Measurements from ENCODE around the gene CEP104. TPM values are rescaled to one million over a fixed set of nuclear protein-coding genes. Genes with fewer than 3 reads are reported as not detected.
A peak's percentile ranks its signal among the peaks of the same experiment; 100 is the strongest.

CEP104 gene
- total and polyA plus RNA-seq, 8 donors, result 32.5 to 49.5 (median 35.3) TPM

DNA sequence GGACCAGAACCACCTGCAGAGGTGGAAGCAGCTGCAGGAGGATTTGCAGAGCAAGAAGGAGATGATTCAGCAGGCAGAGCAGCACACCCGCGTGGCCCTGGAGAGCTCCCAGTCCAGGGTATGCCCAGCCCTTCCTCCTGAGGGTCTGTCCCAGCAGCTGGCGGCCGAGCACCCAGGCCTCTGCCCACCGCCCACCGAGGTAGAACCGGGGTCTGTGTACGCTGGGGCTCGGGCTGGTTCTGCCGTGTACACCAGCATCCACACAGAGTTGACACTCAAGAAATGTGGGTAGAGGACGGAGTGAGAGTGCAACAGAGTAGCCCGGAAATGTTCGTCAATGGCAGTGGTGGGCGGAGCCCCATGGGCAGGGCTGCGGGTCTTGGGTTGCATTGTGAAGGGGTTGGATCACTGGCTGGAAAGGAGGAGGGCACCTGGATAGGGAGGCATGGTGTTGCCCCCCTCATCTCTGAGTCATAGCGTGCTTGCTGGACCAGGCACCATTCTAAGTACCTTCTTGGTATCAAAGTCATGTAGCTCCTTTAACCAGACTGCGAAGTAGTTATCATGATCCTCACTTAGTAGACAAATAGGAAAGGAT lies 89.6 kb downstream of the CEP104 start:
- no peaks in the 10 kb centered on the region for H3K9me3 ChIP-seq
- TF ChIP-seq, protein P1, sequence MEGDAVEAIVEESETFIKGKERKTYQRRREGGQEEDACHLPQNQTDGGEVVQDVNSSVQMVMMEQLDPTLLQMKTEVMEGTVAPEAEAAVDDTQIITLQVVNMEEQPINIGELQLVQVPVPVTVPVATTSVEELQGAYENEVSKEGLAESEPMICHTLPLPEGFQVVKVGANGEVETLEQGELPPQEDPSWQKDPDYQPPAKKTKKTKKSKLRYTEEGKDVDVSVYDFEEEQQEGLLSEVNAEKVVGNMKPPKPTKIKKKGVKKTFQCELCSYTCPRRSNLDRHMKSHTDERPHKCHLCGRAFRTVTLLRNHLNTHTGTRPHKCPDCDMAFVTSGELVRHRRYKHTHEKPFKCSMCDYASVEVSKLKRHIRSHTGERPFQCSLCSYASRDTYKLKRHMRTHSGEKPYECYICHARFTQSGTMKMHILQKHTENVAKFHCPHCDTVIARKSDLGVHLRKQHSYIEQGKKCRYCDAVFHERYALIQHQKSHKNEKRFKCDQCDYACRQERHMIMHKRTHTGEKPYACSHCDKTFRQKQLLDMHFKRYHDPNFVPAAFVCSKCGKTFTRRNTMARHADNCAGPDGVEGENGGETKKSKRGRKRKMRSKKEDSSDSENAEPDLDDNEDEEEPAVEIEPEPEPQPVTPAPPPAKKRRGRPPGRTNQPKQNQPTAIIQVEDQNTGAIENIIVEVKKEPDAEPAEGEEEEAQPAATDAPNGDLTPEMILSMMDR (IDR thresholded peaks at IDR 0.05), result no peak
- no peak for ATAC-seq
- no peak overlapping the region for H3K27ac ChIP-seq
- peak in 1 of 4 donors; percentile 55 for DNase-seq
- peaks cover 4 to 9% of the 10 kb centered on the region in 2 donors for H3K4me1 ChIP-seq
- H3K36me3 ChIP-seq, result no peaks in the 10 kb centered on the region
- no peak overlapping the region for H3K4me3 ChIP-seq
- intact Hi-C loops (cut with DNase I), result no loop called here
- peaks cover 0 to 56% of the 10 kb centered on the region in 2 donors for H3K27me3 ChIP-seq

DNA sequence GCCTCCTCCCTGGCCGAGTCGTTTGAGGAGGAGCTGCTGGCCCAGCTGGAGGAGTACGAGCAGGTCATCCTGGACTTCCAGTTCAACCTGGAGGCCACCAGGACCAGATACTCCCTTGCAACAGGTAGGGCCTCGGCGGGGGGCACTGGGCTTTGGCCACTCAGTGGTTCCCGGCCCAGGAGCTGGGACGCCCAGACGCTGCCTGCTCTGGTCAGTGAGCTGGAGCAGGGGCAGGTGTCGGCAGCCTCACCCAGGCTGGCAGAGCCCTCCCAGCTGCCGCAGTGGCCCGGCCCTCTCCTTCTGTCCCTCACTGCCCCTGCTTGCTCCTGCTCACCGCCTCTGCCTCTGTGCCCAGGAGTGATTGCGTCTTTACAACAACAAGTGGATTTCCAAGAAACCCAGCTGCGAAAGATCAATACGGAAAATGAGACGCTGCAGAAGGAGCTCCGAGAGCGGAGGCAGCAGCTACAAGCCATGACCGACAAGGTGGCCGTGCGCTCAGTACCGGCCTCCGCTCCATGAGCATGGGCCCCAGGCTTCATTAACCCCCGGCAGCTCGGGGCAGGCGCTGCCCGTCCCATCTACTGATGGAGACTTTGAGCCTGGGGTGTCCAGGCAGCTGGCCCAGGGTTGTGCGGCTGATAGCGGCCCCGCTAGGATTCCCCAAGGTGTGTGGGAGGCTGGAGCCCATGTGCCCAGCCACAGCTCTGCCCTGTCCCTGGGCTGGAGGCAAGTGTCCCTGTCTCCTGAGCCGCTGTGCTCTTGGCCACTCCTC lies 93.5 kb downstream of the CEP104 start:
- no peak for ATAC-seq

DNA sequence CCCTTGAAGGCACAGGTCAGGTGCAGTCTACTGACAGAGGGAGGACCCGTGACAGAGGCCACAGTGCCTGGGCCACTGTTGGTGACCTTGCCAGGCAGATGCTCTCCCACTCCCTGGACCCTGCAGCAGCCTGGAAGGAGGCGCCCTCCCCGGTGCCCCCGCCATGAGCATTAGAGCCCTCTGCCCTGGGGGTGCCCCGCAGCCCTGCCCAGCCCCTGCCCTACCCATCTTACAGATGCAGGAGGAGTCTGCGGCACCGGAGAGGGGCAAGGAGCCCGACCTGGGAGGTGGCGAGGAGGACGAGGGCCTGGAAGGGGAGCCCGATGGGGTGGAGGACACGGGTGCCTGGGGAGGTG lies 94.2 kb downstream of the CEP104 start:
- TF ChIP-seq, protein P1 (IDR thresholded peaks at IDR 0.05), result no peak
- Histone ChIP-seq H3K36me3 (no peaks in the 10 kb centered on the region), H3K4me1 (no peaks in the 10 kb centered on the region), H3K9me3 (no peaks in the 10 kb centered on the region), H3K4me3 (no peak overlapping the region), H3K27ac (no peak overlapping the region), H3K27me3 (peaks cover 0 to 46% of the 10 kb centered on the region in 2 donors)
- intact Hi-C loops (cut with DNase I), result no loop called here
- peak in 1 of 4 donors; percentile 79 for DNase-seq
- no peak for ATAC-seq

More for the DNA sequence above, 93.5 kb downstream of the CEP104 start:
- H3K36me3 ChIP-seq, result no peaks in the 10 kb centered on the region
- H3K4me3 ChIP-seq, result no peak overlapping the region
- peaks cover 0 to 47% of the 10 kb centered on the region in 2 donors for H3K27me3 ChIP-seq
- TF ChIP-seq, protein P1 (IDR thresholded peaks at IDR 0.05), result no peak
- no peaks in the 10 kb centered on the region for H3K4me1 ChIP-seq
- no peak overlapping the region for H3K27ac ChIP-seq
- DNase-seq, result peak in 1 of 4 donors; percentile 67
- no peaks in the 10 kb centered on the region for H3K9me3 ChIP-seq
- intact Hi-C loops (cut with DNase I), result no loop called here

DNA sequence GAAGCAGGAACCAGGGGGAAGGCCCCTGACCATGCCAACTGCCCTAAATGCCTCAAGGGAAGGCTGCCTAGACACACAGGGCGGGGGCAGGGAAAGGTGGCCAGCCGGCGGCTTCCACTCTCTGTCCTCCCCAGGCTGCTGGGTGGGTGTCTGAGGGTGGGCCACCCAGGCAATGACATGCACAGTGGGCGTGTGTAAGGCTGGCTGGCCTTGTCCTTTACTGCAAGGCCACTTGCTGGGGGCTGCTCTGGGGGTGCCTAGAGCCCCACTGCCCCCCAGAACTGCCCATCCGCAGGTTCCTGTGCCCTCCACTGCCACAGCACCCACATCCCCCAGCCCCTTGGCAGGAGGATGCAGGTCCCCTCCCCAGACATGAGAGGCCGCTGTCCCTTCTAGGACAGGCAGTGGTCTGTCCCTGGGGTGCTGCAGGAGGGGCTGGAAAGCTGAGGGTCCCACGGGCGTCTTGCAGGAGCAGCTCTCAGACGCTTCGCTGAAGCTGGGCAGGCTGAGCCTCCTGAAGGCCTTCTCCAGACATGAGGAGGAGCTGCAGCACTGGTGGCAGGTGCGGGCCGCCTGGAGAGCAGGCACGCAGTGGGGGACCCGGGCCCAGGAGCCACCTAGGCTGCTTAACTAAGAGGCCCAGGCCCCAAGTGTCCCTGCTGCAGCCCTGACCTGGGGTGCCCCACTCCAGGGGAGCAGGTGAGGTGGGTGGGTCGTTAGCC lies 94.7 kb downstream of the CEP104 start:
- DNase-seq (peak in 1 of 4 donors; percentile 71), ATAC-seq (no peak)
- Histone ChIP-seq H3K27me3 (peaks cover 0 to 48% of the 10 kb centered on the region in 2 donors), H3K4me3 (no peak overlapping the region), H3K9me3 (no peaks in the 10 kb centered on the region), H3K36me3 (no peaks in the 10 kb centered on the region), H3K27ac (no peak overlapping the region), H3K4me1 (no peaks in the 10 kb centered on the region)
- intact Hi-C loops (cut with DNase I), result no loop called here
- TF ChIP-seq, protein P1 (IDR thresholded peaks at IDR 0.05), result no peak

Other genes with a start within 250 kb of the CEP104 start
- 100 to 1,000 TPM in 1 of 2 donors, 10 to 100 TPM in 1; 40.6 to 108 TPM for gene MEGF6, start 245.7 kb downstream of the CEP104 start, total RNA-seq
- 10 to 100 TPM; 46.7 to 72.6 (median 51.5) TPM for gene MEGF6, start 245.7 kb downstream of the CEP104 start, polyA plus RNA-seq (ENCODE audit: insufficient read length in 6 of 6)
- gene TPRG1L, start 232.2 kb downstream of the CEP104 start, total RNA-seq, result 10 to 100 TPM; 42.5 to 42.9 TPM
- gene TPRG1L, start 232.2 kb downstream of the CEP104 start, polyA plus RNA-seq (ENCODE audit: insufficient read length in 6 of 6), result 10 to 100 TPM; 27.3 to 33.8 (median 30.4) TPM
- 10 to 100 TPM; 20.2 to 23.1 TPM for gene WRAP73, start 207.1 kb downstream of the CEP104 start, total RNA-seq
- 10 to 100 TPM; 14.3 to 21.2 (median 15.4) TPM for gene WRAP73, start 207.1 kb downstream of the CEP104 start, polyA plus RNA-seq (ENCODE audit: insufficient read length in 6 of 6)
- 1 to 10 TPM; 1.8 to 2.7 TPM for gene TP73, start 204.7 kb downstream of the CEP104 start, total RNA-seq
- gene TP73, start 204.7 kb downstream of the CEP104 start, polyA plus RNA-seq (ENCODE audit: insufficient read length in 6 of 6), result 1 to 10 TPM; 1.6 to 2.1 (median 2.0) TPM
- not detected for gene CCDC27, start 104.8 kb downstream of the CEP104 start, total RNA-seq
- under 1 TPM; 0.17 to 0.31 (median 0.25) TPM for gene CCDC27, start 104.8 kb downstream of the CEP104 start, polyA plus RNA-seq (ENCODE audit: insufficient read length in 6 of 6)
- gene SMIM1, start 84.5 kb downstream of the CEP104 start, total RNA-seq, result 1 to 10 TPM; 6.5 TPM
- 1 to 10 TPM; 1.6 to 7.4 (median 4.4) TPM for gene SMIM1, start 84.5 kb downstream of the CEP104 start, polyA plus RNA-seq (ENCODE audit: insufficient read length in 6 of 6)
- 10 to 100 TPM; 34.2 to 36.6 TPM for gene LRRC47, start 60.7 kb downstream of the CEP104 start, total RNA-seq
- 10 to 100 TPM; 49.4 to 66.4 (median 53.0) TPM for gene LRRC47, start 60.7 kb downstream of the CEP104 start, polyA plus RNA-seq (ENCODE audit: insufficient read length in 6 of 6)
- gene DFFB, start 265 bp upstream of the CEP104 start, total RNA-seq, result 1 to 10 TPM; 5.4 to 8.9 TPM
- gene DFFB, start 265 bp upstream of the CEP104 start, polyA plus RNA-seq (ENCODE audit: insufficient read length in 6 of 6), result 10 to 100 TPM in 5 of 6 donors, 1 to 10 TPM in 1; 9.6 to 14.7 (median 11.9) TPM
- 10 to 100 TPM; 19.3 to 29.5 TPM for gene C1orf174, start 43.1 kb upstream of the CEP104 start, total RNA-seq
- gene C1orf174, start 43.1 kb upstream of the CEP104 start, polyA plus RNA-seq (ENCODE audit: insufficient read length in 6 of 6), result 10 to 100 TPM; 20.9 to 26.7 (median 24.7) TPM